Measurements from ENCODE around the gene CCL25. TPM values are rescaled to one million over a fixed set of nuclear protein-coding genes. Genes with fewer than 3 reads are reported as not detected.

CCL25 gene
- total RNA-seq (not detected), polyA plus RNA-seq (not detected)
- long read RNA-seq, donor 1 = 0 reads
- long read RNA-seq, donor 2 = 0 reads
- long read RNA-seq, donor 3 = 0 reads

GRCh38 chr19:8052464-8052859, at the start of gene CCL25:
CCL25 (plus strand) TSS chr19:8052760; CDS start chr19:8053050, 290 bp downstream.
- H3K27me3 ChIP-seq = peaks cover 0 to 18% (median 9%) of the 10 kb centered on the region in 9 donors
- no peak within 1 kb of the TSS for H3K4me3 ChIP-seq
- 69 to 82% (median 70%) methylated on average over 7 of the region's 7 CpGs for WGBS, 4 donors
- no peak within 1 kb of the TSS for H3K27ac ChIP-seq
- DNase-seq (peak in 1 of 5 donors; percentile 1), ATAC-seq (no peak)
- TF ChIP-seq CTCF (IDR thresholded peaks at IDR 0.05) = no peak
- no peak for TF ChIP-seq POLR2A (IDR thresholded peaks at IDR 0.05)
- H3K9me3 ChIP-seq = no peaks in the 10 kb centered on the region
- H3K36me3 ChIP-seq = no peaks in the 10 kb centered on the region
- H3K4me1 ChIP-seq = peaks cover 0 to 14% (median 2%) of the 10 kb centered on the region in 12 donors
- intact Hi-C loops (cut with DNase I) = no loop called here

- DNase-seq (no peak), ATAC-seq (no peak)
- Histone ChIP-seq H3K27ac (peak overlapping the region in 1 of 12 donors; percentile 80), H3K9me3 (no peaks in the 10 kb centered on the region), H3K36me3 (peaks cover 0 to 7% (median 0%) of the 10 kb centered on the region in 9 donors), H3K27me3 (no peaks in the 10 kb centered on the region), H3K4me3 (peak overlapping the region in 9 of 12 donors; percentile 63 to 99 (median 80)), H3K4me1 (peaks cover 10 to 66% (median 53%) of the 10 kb centered on the region in 12 donors)
- TF ChIP-seq CTCF (IDR thresholded peaks at IDR 0.05) (no peak), POLR2A (IDR thresholded peaks at IDR 0.05) (no peak)
- intact Hi-C loops (cut with DNase I) = loop anchor here in 8 of 10 donors (5.0 to 10.0 kb wide), 4 partner anchors 37 to 251 kb away; partner anchors contain the start of gene TIMM44 (in 3 of the 8)
- WGBS, 4 donors = 61 to 69% (median 66%) methylated on average over 6 of the region's 6 CpGs
Observed at GRCh38 chr19:8004001-8004400, 48.6 kb upstream of the CCL25 start.

GRCh38 chr19:8004723-8005513, 47.6 kb upstream of the CCL25 start:
- DNase-seq (no peak), ATAC-seq (peak in 1 of 4 donors; percentile 2)
- peaks cover 0 to 5% (median 0%) of the 10 kb centered on the region in 9 donors for H3K36me3 ChIP-seq
- no peaks in the 10 kb centered on the region for H3K27me3 ChIP-seq
- peaks cover 10 to 59% (median 51%) of the 10 kb centered on the region in 12 donors for H3K4me1 ChIP-seq
- intact Hi-C loops (cut with DNase I) = loop anchor here in 8 of 10 donors (1.0 to 10.0 kb wide), 5 partner anchors 38 to 250 kb away; partner anchors contain the start of gene TIMM44 (in 4 of the 8)
- no peaks in the 10 kb centered on the region for H3K9me3 ChIP-seq
- WGBS, 4 donors = 1% methylated on average over 24 to 74 of the region's 74 CpGs
- TF ChIP-seq CTCF (IDR thresholded peaks at IDR 0.05) = no peak
- no peak for TF ChIP-seq POLR2A (IDR thresholded peaks at IDR 0.05)
- H3K27ac ChIP-seq = peak overlapping the region; percentile 53 to 84 (median 68)
- H3K4me3 ChIP-seq = peak overlapping the region; percentile 59 to 99 (median 76)
